Type B pancreatic cell (in vitro differentiated cells): Measurements from ENCODE around the gene CSTPP1. TPM values are rescaled to one million over a fixed set of nuclear protein-coding genes. Genes with fewer than 3 reads are reported as not detected.

Source experiments
- DNase-seq: peaks from one replicate; pipeline ENCODE4 v3.0.0; 2021; ENCODE audit warnings: mixed read lengths; ENCODE audit not compliant: unreplicated experiment; ENCODE audit errors: extremely low spot score
- H3K27ac Mint-ChIP-seq: 2 replicates; pipeline ENCODE4 v1.8.0; 2021; ENCODE audit warnings: mild to moderate bottlenecking, mixed read lengths
- H3K27me3 Mint-ChIP-seq: 2 replicates; pipeline ENCODE4 v1.8.0; 2021; ENCODE audit warnings: mixed read lengths
- H3K36me3 Mint-ChIP-seq: 2 replicates; pipeline ENCODE4 v1.8.0; 2021; ENCODE audit warnings: mixed read lengths
- H3K4me1 Mint-ChIP-seq: one replicate; pipeline ENCODE4 v1.8.0; 2021; ENCODE audit warnings: mixed read lengths; ENCODE audit not compliant: unreplicated experiment
- H3K4me3 Mint-ChIP-seq: 2 replicates; pipeline ENCODE4 v1.8.0; 2021; ENCODE audit warnings: mild to moderate bottlenecking, mixed read lengths
- H3K9me3 Mint-ChIP-seq: 2 replicates; pipeline ENCODE4 v1.8.0; 2021; ENCODE audit warnings: mixed read lengths
- total RNA-seq: library from RNA; stranded (reverse); gene quantifications from 2 replicates; pipeline ENCODE4 v1.2.1, GENCODE V29; 2021; ENCODE audit warnings: low replicate concordance
- TF ChIP-seq, protein P1 (sequence below): fragments of 200-600 bp; sonication (generic); conservative IDR thresholded peaks from 2 replicates; pipeline ENCODE4 v1.5.0; 2021; ENCODE audit warnings: antibody characterized with exemption, mild to moderate bottlenecking

Gene CSTPP1
- total RNA-seq, 1 donor from 2014 or later, result 44.4 TPM

DNA sequence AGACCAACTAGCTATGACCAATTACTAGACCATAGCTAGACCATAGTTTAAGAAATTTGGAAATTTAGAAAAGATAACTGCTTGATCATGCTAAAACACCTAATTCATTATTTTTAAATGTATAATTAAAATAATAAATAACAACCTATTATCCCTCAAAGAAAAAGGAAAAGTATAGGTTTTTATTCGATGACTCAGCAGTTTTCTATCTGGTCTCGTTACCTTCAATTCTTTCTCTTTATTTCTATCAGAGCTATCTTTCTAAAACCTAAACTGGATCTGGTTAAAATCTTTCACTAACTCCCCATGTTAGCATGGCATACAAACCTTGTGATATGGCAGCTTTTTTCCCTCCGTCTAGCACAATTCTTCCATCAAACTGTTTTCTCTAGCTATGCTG lies 27.3 kb downstream of the CSTPP1 start:
- Mint-ChIP-seq H3K27me3 (no peaks in the 10 kb centered on the region), H3K27ac (no peak overlapping the region), H3K36me3 (peaks cover 37% of the 10 kb centered on the region), H3K4me1 (peaks cover 4% of the 10 kb centered on the region), H3K4me3 (no peak overlapping the region), H3K9me3 (peaks cover 5% of the 10 kb centered on the region)
- no peak for DNase-seq
- TF ChIP-seq, protein P1, sequence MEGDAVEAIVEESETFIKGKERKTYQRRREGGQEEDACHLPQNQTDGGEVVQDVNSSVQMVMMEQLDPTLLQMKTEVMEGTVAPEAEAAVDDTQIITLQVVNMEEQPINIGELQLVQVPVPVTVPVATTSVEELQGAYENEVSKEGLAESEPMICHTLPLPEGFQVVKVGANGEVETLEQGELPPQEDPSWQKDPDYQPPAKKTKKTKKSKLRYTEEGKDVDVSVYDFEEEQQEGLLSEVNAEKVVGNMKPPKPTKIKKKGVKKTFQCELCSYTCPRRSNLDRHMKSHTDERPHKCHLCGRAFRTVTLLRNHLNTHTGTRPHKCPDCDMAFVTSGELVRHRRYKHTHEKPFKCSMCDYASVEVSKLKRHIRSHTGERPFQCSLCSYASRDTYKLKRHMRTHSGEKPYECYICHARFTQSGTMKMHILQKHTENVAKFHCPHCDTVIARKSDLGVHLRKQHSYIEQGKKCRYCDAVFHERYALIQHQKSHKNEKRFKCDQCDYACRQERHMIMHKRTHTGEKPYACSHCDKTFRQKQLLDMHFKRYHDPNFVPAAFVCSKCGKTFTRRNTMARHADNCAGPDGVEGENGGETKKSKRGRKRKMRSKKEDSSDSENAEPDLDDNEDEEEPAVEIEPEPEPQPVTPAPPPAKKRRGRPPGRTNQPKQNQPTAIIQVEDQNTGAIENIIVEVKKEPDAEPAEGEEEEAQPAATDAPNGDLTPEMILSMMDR, result no peak

DNA sequence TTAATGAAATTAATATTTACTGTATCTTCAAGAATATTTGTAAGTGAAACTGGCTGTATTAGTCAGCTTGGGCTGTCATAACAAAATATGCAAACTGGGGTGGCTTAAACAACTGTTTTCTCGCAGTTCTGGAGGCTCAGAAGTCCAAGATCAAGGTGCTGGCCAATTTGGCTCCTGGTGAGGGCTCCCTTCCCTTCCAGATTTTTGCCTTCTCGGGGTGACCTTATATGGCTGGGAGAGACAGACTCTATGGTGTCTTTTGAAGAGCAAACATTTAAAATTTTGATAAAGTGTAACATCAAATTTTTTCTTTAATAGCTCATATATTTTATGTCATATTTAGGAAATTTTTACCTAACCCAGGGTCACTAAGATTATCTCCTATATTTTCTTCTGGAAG lies 30.2 kb downstream of the CSTPP1 start:
- Mint-ChIP-seq H3K36me3 (peaks cover 19% of the 10 kb centered on the region), H3K4me3 (no peak overlapping the region), H3K27ac (no peak overlapping the region), H3K4me1 (peaks cover 8% of the 10 kb centered on the region), H3K9me3 (no peaks in the 10 kb centered on the region), H3K27me3 (no peaks in the 10 kb centered on the region)
- TF ChIP-seq, protein P1, result no peak
- DNase-seq, result no peak

DNA sequence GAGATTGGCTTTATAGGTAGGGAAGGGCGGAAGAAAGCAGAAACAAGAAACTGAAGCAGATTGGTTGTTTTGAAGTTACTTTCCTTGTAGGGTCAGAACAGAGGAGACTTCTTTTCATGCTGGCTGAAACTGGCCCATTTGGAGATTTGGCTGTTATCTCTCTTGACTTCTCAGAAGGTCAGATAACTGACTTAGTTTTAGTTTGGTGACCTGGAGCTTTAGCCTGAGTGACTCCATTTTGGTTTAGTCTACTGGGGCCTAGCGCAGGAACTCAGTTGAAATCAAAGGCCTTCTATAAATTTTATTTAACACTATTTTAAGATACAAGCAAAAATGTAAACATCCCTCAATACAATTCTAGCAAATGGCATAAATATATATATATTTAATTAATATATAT lies 31.4 kb downstream of the CSTPP1 start:
- TF ChIP-seq, protein P1, result no peak

DNA sequence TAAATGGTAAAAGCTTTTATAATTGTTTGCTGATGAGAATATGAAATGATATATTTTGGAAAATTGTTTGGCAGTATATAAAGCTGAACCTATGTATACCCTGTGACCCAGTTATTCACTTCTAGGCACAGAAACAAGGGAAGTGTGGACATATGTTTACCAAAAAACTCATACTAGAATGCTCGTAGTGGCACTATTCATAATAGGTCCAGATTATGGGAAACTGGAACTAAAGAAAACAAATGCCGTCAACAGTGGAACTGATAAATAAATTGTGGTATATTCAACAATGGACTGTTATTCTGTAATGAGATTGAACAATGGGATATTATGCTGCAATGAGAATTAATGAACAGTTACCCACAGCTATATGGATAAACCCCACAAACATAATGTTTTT lies 32.8 kb downstream of the CSTPP1 start:
- Mint-ChIP-seq H3K4me3 (no peak overlapping the region), H3K27ac (no peak overlapping the region), H3K9me3 (no peaks in the 10 kb centered on the region), H3K27me3 (no peaks in the 10 kb centered on the region), H3K36me3 (peaks cover 9% of the 10 kb centered on the region), H3K4me1 (peaks cover 19% of the 10 kb centered on the region)
- TF ChIP-seq, protein P1, result no peak
- no peak for DNase-seq

More for the DNA sequence above, 31.4 kb downstream of the CSTPP1 start:
- H3K27ac Mint-ChIP-seq, result no peak overlapping the region
- H3K27me3 Mint-ChIP-seq, result no peaks in the 10 kb centered on the region
- H3K4me3 Mint-ChIP-seq, result no peak overlapping the region
- no peak for DNase-seq
- peaks cover 12% of the 10 kb centered on the region for H3K36me3 Mint-ChIP-seq
- H3K9me3 Mint-ChIP-seq, result no peaks in the 10 kb centered on the region
- peaks cover 17% of the 10 kb centered on the region for H3K4me1 Mint-ChIP-seq

DNA sequence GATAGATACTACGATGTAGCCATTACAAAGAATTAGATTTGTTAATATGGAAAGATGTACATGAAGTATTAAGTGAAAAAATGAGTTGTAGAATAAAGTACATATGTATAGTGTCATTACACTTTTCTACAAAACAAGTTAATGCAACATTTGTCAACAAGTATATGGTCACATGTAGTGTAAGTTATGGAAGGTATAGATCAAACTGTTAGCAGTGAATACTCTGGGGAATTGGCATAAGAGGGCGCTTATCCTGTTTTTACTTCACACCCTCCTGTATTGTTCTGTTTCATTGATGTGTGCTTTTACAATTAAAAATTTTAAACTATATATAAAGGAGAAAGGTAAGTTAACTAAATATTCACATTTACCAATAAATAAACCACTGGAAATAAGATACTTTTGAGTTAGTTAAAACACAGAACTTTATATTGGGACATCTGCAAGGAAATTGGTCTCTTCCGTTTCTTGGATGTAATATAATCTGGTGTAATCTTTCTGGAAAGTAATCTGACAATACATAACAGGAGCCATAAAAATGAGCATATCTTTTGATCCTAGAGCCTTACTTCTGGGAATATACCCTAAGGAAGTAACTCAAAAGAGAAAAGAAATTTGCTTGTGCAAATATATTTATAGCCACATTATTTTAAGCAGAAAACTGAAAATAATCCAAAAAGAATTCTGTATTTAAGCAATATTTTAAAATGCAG lies 34.5 kb downstream of the CSTPP1 start:
- Mint-ChIP-seq H3K27ac (no peak overlapping the region), H3K27me3 (no peaks in the 10 kb centered on the region), H3K4me3 (no peak overlapping the region), H3K4me1 (peaks cover 21% of the 10 kb centered on the region), H3K36me3 (no peaks in the 10 kb centered on the region), H3K9me3 (no peaks in the 10 kb centered on the region)
- TF ChIP-seq, protein P1, result no peak
- DNase-seq, result no peak
